Mesothelial cell of epicardium (in vitro differentiated cells): ENCODE measurements around the gene KCNK16. TPM values are rescaled to one million over a fixed set of nuclear protein-coding genes. Genes with fewer than 3 reads are reported as not detected.

Experiments used
- DNase-seq, 2 experiments: peaks; one replicate each; pipeline ENCODE4 v3.0.0; 2021; ENCODE audit warnings: low spot score in 2 of 2; ENCODE audit not compliant: unreplicated experiment in 2 of 2
- H3K27ac Mint-ChIP-seq: 2 replicates; pipeline ENCODE4 v1.8.0; 2021; ENCODE audit warnings: mixed read lengths
- H3K27me3 Mint-ChIP-seq: 2 replicates; pipeline ENCODE4 v1.8.0; 2021; ENCODE audit warnings: low read depth, mixed read lengths
- H3K36me3 Mint-ChIP-seq: 2 replicates; pipeline ENCODE4 v1.8.0; 2021; ENCODE audit warnings: mixed read lengths
- H3K4me1 Mint-ChIP-seq: 2 replicates; pipeline ENCODE4 v1.8.0; 2021; ENCODE audit warnings: mixed read lengths
- H3K4me3 Mint-ChIP-seq: 2 replicates; pipeline ENCODE4 v1.8.0; 2021; ENCODE audit warnings: mild to moderate bottlenecking, moderate library complexity, mixed read lengths
- H3K9me3 Mint-ChIP-seq: 2 replicates; pipeline ENCODE4 v1.8.0; 2021; ENCODE audit warnings: mixed read lengths
- total RNA-seq: library from RNA; stranded (reverse); gene quantifications from 3 replicates; pipeline ENCODE4 v1.2.1, GENCODE V29; 2021
- TF ChIP-seq, protein P1 (sequence below): fragments of 200-600 bp; sonication (generic); IDR thresholded peaks from one replicate; pipeline ENCODE4 v1.5.0; 2021; ENCODE audit warnings: antibody characterized with exemption; ENCODE audit not compliant: unreplicated experiment

Gene KCNK16
- total RNA-seq, 1 donor from 2014 or later: not detected

DNA sequence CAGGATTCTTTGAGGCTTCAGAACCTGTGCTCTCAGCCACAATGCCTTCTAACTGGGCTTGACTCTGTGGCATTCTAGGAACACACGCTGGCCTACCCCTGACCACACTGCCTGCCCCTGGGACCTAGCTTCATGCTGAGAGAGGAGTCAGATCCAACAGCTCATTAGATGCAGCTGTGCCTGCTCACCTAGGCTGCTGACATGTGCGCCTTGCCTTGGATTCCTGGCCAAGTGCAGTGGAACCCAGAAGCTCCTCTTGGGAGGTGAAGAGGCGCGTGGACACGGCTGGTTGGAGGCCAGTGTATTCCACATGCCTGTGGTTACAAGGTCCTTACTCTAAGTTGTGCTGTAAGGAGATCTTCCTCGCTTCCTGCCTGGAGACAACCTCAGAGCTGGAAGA is 24.7 kb upstream of the KCNK16 start:
- H3K27ac Mint-ChIP-seq: no peak overlapping the region
- H3K36me3 Mint-ChIP-seq: no peaks in the 10 kb centered on the region
- H3K9me3 Mint-ChIP-seq: no peaks in the 10 kb centered on the region
- no peaks in the 10 kb centered on the region for H3K4me1 Mint-ChIP-seq
- no peak overlapping the region for H3K4me3 Mint-ChIP-seq
- TF ChIP-seq, protein P1, sequence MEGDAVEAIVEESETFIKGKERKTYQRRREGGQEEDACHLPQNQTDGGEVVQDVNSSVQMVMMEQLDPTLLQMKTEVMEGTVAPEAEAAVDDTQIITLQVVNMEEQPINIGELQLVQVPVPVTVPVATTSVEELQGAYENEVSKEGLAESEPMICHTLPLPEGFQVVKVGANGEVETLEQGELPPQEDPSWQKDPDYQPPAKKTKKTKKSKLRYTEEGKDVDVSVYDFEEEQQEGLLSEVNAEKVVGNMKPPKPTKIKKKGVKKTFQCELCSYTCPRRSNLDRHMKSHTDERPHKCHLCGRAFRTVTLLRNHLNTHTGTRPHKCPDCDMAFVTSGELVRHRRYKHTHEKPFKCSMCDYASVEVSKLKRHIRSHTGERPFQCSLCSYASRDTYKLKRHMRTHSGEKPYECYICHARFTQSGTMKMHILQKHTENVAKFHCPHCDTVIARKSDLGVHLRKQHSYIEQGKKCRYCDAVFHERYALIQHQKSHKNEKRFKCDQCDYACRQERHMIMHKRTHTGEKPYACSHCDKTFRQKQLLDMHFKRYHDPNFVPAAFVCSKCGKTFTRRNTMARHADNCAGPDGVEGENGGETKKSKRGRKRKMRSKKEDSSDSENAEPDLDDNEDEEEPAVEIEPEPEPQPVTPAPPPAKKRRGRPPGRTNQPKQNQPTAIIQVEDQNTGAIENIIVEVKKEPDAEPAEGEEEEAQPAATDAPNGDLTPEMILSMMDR: no peak
- H3K27me3 Mint-ChIP-seq: peaks cover 15% of the 10 kb centered on the region
- DNase-seq: no peak

DNA sequence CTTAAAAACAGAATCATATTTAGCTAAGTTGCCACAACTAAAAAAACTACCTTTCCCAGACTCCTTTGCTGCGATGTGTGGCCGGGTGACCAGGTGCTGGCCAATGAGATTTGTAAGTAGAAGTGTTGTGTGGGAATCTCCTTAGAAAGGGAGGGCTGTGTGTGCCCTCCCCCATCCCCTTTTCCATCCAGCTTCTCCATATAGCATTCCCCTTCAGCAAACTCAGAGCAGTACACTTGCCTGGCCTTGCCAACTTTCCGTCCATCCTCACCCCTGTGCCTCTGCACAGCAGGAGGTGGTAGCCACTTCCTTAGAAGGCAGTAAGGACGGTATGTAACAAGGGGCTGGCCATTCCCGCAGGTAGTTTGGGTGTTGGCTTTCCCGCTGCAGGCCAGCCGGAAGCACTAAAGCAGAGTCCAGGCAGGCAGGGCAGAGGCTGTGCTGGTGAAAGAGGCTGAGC is 22.3 kb upstream of the KCNK16 start:
- H3K4me3 Mint-ChIP-seq: no peak overlapping the region
- TF ChIP-seq, protein P1: no peak
- no peak overlapping the region for H3K27ac Mint-ChIP-seq
- H3K27me3 Mint-ChIP-seq: peaks cover 5% of the 10 kb centered on the region
- DNase-seq: no peak
- H3K36me3 Mint-ChIP-seq: no peaks in the 10 kb centered on the region
- peaks cover 7% of the 10 kb centered on the region for H3K4me1 Mint-ChIP-seq
- no peaks in the 10 kb centered on the region for H3K9me3 Mint-ChIP-seq

DNA sequence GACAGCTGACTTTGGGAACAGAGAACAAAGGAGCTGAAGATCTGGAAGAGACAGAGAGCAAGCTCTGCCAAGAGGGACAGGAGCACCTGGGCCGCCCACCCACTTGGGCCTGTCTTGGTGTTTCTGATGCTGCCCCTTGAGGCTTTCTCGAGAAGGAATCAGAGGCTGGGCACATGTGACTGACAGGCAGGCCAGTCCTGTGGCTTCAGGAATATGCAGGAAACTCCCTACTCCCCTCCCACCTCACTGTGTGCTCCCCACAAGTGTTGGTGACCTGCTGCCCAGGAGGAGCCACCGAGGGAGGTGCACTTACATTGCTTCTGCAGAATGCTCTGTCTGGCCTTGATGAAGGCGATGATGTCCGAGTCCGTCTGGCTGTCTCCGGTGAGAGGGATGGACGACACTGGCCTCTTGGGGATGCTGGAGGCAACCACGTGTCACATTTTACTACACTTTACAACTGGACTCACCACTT is 20.9 kb upstream of the KCNK16 start:
- TF ChIP-seq, protein P1: no peak
- Mint-ChIP-seq H3K27me3 (peaks cover 8% of the 10 kb centered on the region), H3K9me3 (no peaks in the 10 kb centered on the region), H3K27ac (no peak overlapping the region), H3K4me3 (no peak overlapping the region), H3K4me1 (peaks cover 16% of the 10 kb centered on the region), H3K36me3 (no peaks in the 10 kb centered on the region)
- DNase-seq: no peak

- Mint-ChIP-seq H3K36me3 (no peaks in the 10 kb centered on the region), H3K4me3 (no peak overlapping the region), H3K27ac (no peak overlapping the region), H3K27me3 (peaks cover 12% of the 10 kb centered on the region), H3K4me1 (peaks cover 16% of the 10 kb centered on the region), H3K9me3 (no peaks in the 10 kb centered on the region)
- DNase-seq: no peak
- TF ChIP-seq, protein P1: no peak
Observed at GRCh38 chr6:39342692-39343395, 20.3 kb upstream of the KCNK16 start.

DNA sequence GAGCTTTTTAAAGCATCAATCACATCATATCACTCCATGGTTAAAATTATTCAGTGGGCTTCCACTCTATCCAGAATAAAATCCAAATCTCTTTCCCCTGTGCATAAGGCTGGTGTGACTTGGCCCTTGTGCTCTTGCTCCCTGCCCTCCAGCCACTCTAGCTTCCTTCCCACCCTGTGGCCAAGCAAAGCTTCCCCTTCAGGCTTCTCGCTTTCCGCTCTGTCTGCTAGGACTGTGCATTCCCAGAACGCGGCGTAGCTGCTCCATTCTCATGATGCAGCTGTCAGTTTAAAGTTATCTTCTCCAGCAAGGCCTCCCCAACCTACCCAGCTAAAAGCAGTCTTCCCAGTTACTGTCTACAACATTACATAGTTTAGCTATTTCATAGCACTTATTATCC is 19.4 kb upstream of the KCNK16 start:
- H3K4me1 Mint-ChIP-seq: peaks cover 16% of the 10 kb centered on the region
- TF ChIP-seq, protein P1: no peak
- no peak for DNase-seq
- no peaks in the 10 kb centered on the region for H3K36me3 Mint-ChIP-seq
- no peaks in the 10 kb centered on the region for H3K9me3 Mint-ChIP-seq
- no peak overlapping the region for H3K4me3 Mint-ChIP-seq
- no peak overlapping the region for H3K27ac Mint-ChIP-seq
- H3K27me3 Mint-ChIP-seq: peaks cover 14% of the 10 kb centered on the region

DNA sequence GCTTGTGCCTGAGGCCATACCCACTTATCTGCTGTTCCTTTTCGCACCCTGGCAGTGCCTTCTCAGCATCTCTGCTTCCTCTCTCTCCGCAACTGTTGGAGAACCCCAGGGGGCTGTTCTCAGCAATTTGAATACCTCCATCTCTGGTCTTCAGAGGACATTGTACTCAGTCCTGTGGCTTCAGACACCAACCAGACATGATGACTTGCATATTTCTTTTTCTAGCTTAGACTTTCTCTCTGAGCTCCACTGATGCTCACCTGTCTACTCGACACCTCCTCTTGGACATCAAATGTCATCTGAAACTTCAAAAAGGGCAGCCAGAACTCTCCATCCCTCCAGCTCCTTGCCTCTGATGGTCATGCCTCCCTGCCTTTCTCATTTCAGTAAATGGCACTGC is 18.9 kb upstream of the KCNK16 start:
- Mint-ChIP-seq H3K9me3 (no peaks in the 10 kb centered on the region), H3K4me3 (no peak overlapping the region), H3K27ac (no peak overlapping the region), H3K36me3 (no peaks in the 10 kb centered on the region), H3K4me1 (peaks cover 16% of the 10 kb centered on the region), H3K27me3 (peaks cover 18% of the 10 kb centered on the region)
- no peak for DNase-seq
- TF ChIP-seq, protein P1: no peak
